H1 (cell line): ENCODE measurements around the gene DEPDC1. TPM values are rescaled to one million over a fixed set of nuclear protein-coding genes. Genes with fewer than 3 reads are reported as not detected.

Experiments used
- CTCF ChIA-PET: fragments of 300-600 bp; sonication (Branson Sonifier 250); formaldehyde crosslinking; loops from one replicate; lab custom pipeline; 2021; ENCODE audit not compliant: partially characterized antibody; lab: Charles Lee
- POLR2A ChIA-PET: fragments of 300-600 bp; sonication (Branson Sonifier 250); formaldehyde crosslinking; loops from one replicate; lab custom pipeline; 2021; ENCODE audit warnings: inconsistent platforms; ENCODE audit not compliant: partially characterized antibody; lab: Charles Lee
- DNase-seq, 2 experiments: peaks; one replicate each; pipeline versions ENCODE4 v3.0.0 to v3.0.0-alpha.2; 2010 to 2022; ENCODE audit warnings: low spot score in 2 of 2, low read depth in 1 of 2, mixed read lengths in 1 of 2
- FAIRE-seq: peaks from 2 replicates; lab custom pipeline; 2011; peaks lifted over from hg19 to GRCh38; lab: Jason Lieb, UNC
- H2AFZ ChIP-seq: 2 replicates; pipeline ENCODE4 v1.8.1; 2012; ENCODE audit warnings: low read length, inconsistent platforms
- H2AK5ac ChIP-seq: 2 replicates; pipeline ENCODE4 v1.6.1; 2013; ENCODE audit warnings: low read depth, low read length
- H2BK120ac ChIP-seq: replicated peaks from 2 replicates; pipeline ENCODE3; 2013; ENCODE audit warnings: low read depth, low read length, inconsistent platforms
- H2BK12ac ChIP-seq: 2 replicates; pipeline ENCODE4 v1.6.1; 2013; ENCODE audit warnings: low read depth, low read length
- H2BK15ac ChIP-seq: 2 replicates; pipeline ENCODE4 v1.6.1; 2013; ENCODE audit warnings: low read length
- H2BK20ac ChIP-seq: 2 replicates; pipeline ENCODE4 v1.6.1; 2013; ENCODE audit warnings: low read length
- H2BK5ac ChIP-seq: 2 replicates; pipeline ENCODE4 v1.6.1; 2013; ENCODE audit warnings: low read depth, low read length
- H3K14ac ChIP-seq: 2 replicates; pipeline ENCODE4 v1.6.1; 2013; ENCODE audit warnings: inconsistent platforms; ENCODE audit not compliant: insufficient read length
- H3K18ac ChIP-seq: 2 replicates; pipeline ENCODE4 v1.6.1; 2013; ENCODE audit warnings: low read length; ENCODE audit errors: extremely low read depth
- H3K23ac ChIP-seq: 2 replicates; pipeline ENCODE4 v1.6.1; 2013; ENCODE audit warnings: inconsistent platforms; ENCODE audit not compliant: insufficient read length
- H3K23me2 ChIP-seq: 2 replicates; pipeline ENCODE4 v1.6.1; 2013; ENCODE audit warnings: low read depth, low read length
- H3K27ac ChIP-seq: 2 replicates; pipeline ENCODE4 v1.6.1; 2011; ENCODE audit warnings: low read depth, low read length, inconsistent platforms
- H3K27me3 ChIP-seq, 4 experiments: replicated peaks in 1 of 4; 1 replicate in 1 of 4; 2 replicates in 3 of 4; pipeline versions ENCODE4 v1.6.1 to v1.8.1; 2011 to 2013; ENCODE audit warnings: low read length in 3 of 4, mild to moderate bottlenecking in 3 of 4, inconsistent platforms in 2 of 4, mixed read lengths in 2 of 4, moderate library complexity in 1 of 4; ENCODE audit not compliant: control insufficient read depth in 3 of 4, insufficient read depth in 3 of 4; ENCODE audit errors: extremely low read depth in 1 of 4
- H3K36me3 ChIP-seq, 4 experiments: 2 replicates each; pipeline versions ENCODE4 v1.6.1 to v1.8.1; 2011 to 2013; ENCODE audit warnings: mild to moderate bottlenecking in 4 of 4, low read length in 3 of 4, moderate library complexity in 2 of 4, control low read depth in 1 of 4, inconsistent platforms in 1 of 4; ENCODE audit not compliant: insufficient read depth in 4 of 4, control insufficient read depth in 2 of 4
- H3K4ac ChIP-seq: replicated peaks from 2 replicates; pipeline ENCODE3; 2013; ENCODE audit warnings: low read length, low read depth, mixed read lengths, inconsistent platforms; ENCODE audit not compliant: insufficient read length
- H3K4me1 ChIP-seq, 4 experiments: replicated peaks in 1 of 4; 1 replicate in 1 of 4; 2 replicates in 3 of 4; pipeline versions ENCODE4 v1.6.1 to v1.8.1; 2011 to 2013; ENCODE audit warnings: low read length in 3 of 4, inconsistent platforms in 2 of 4, mixed read lengths in 1 of 4; ENCODE audit not compliant: insufficient read depth in 4 of 4, control insufficient read depth in 3 of 4
- H3K4me2 ChIP-seq, 2 experiments: 2 replicates each; pipeline versions ENCODE4 v1.6.1 to v1.8.1; 2011 to 2013; ENCODE audit warnings: low read depth in 2 of 2, low read length in 2 of 2, control low read depth in 1 of 2, inconsistent platforms in 1 of 2, mild to moderate bottlenecking in 1 of 2; ENCODE audit not compliant: insufficient read depth in 1 of 2
- H3K4me3 ChIP-seq, 4 experiments: fragments of 200-600, 300-600 bp in 1 of 4; sonication (generic), shearing (Covaris generic), sonication (Bioruptor Twin) in 1 of 4; 2 replicates each; pipeline versions ENCODE4 v1.5.1 to v1.8.1; 2011 to 2016; ENCODE audit warnings: low read length in 4 of 4, low read depth in 3 of 4, control low read depth in 2 of 4, inconsistent platforms in 2 of 4, mild to moderate bottlenecking in 2 of 4, mixed read lengths in 1 of 4, moderate library complexity in 1 of 4; ENCODE audit not compliant: insufficient read depth in 2 of 4; ENCODE audit errors: extremely low read depth in 1 of 4
- H3K56ac ChIP-seq: replicated peaks from 2 replicates; pipeline ENCODE3; 2013; ENCODE audit warnings: low read depth, mild to moderate bottlenecking, mixed read lengths, low read length, inconsistent platforms; ENCODE audit not compliant: insufficient read length
- H3K79me1 ChIP-seq: 2 replicates; pipeline ENCODE4 v1.6.1; 2013; ENCODE audit warnings: low read depth, low read length, control low read depth
- H3K79me2 ChIP-seq, 2 experiments: 2 replicates each; pipeline versions ENCODE4 v1.6.1 to v1.8.1; 2012 to 2013; ENCODE audit warnings: low read length in 2 of 2, mild to moderate bottlenecking in 2 of 2, inconsistent platforms in 1 of 2; ENCODE audit not compliant: insufficient read depth in 2 of 2, control insufficient read depth in 1 of 2
- H3K9ac ChIP-seq, 4 experiments: replicated peaks in 1 of 4; 1 replicate in 1 of 4; 2 replicates in 3 of 4; pipeline versions ENCODE4 v1.6.1 to v1.8.1; 2011 to 2013; ENCODE audit warnings: low read depth in 3 of 4, low read length in 3 of 4, control low read depth in 2 of 4, mild to moderate bottlenecking in 2 of 4, moderate library complexity in 2 of 4, inconsistent platforms in 1 of 4; ENCODE audit errors: extremely low read depth in 1 of 4
- H3K9me3 ChIP-seq, 2 experiments: 2 replicates each; pipeline versions ENCODE4 v1.6.1 to v1.8.1; 2012 to 2013; ENCODE audit warnings: mild to moderate bottlenecking in 2 of 2, moderate library complexity in 2 of 2, control low read depth in 1 of 2, inconsistent platforms in 1 of 2, low read depth in 1 of 2, low read length in 1 of 2, mixed read lengths in 1 of 2; ENCODE audit not compliant: insufficient read depth in 2 of 2
- H4K20me1 ChIP-seq, 2 experiments: replicated peaks in 1 of 2; 2 replicates each; pipeline versions ENCODE3 to v1.8.1; 2011 to 2013; ENCODE audit warnings: inconsistent platforms in 2 of 2, low read length in 2 of 2, mild to moderate bottlenecking in 1 of 2; ENCODE audit not compliant: insufficient read depth in 2 of 2, control insufficient read depth in 1 of 2
- H4K5ac ChIP-seq: 2 replicates; pipeline ENCODE4 v1.6.1; 2013; ENCODE audit warnings: low read length, low read depth, mixed read lengths, inconsistent platforms; ENCODE audit not compliant: insufficient read length
- H4K8ac ChIP-seq: 2 replicates; pipeline ENCODE4 v1.8.0; 2013; ENCODE audit warnings: mild to moderate bottlenecking, moderate library complexity, low read length, inconsistent platforms; ENCODE audit not compliant: insufficient read depth; ENCODE audit errors: extremely low read depth
- H4K91ac ChIP-seq: replicated peaks from 2 replicates; pipeline ENCODE3; 2013; ENCODE audit warnings: low read length, mixed read lengths, inconsistent platforms; ENCODE audit not compliant: insufficient read length
- TEAD4 ChIP-seq: IDR thresholded peaks from 2 replicates; pipeline ENCODE4 v1.6.1; 2012; ENCODE audit warnings: low read depth, low read length, inconsistent platforms, mixed read lengths
- WGBS, 2 experiments: shearing (Covaris generic) in 1 of 2; methylation state at CpG; one replicate each; pipeline versions ENCODE4 v1.1.6 to v1.1.7; 2013 to 2015; ENCODE audit warnings: low lambda C conversion rate in 2 of 2, mixed read lengths in 2 of 2, inconsistent platforms in 1 of 2, low coverage in 1 of 2, missing lambda C conversion rate in 1 of 2; ENCODE audit not compliant: insufficient replicate concordance in 2 of 2, insufficient coverage in 1 of 2, insufficient read length in 1 of 2; ENCODE audit errors: extremely low coverage in 1 of 2, missing lambda C conversion rate in 1 of 2; 5-methylcytosine and 5-hydroxymethylcytosine counted together
- polyA plus RNA-seq, 7 experiments: library from polyadenylated mRNA; depleted of rRNA in 3 of 7; stranded (reverse) in 5 of 7; unstranded in 2 of 7; fragments of >200 nt in 5 of 7; fragments of 200-250 nt in 2 of 7; gene quantifications; 1 replicate in 5 of 7; 2 replicates in 1 of 7; 4 replicates in 1 of 7; pipeline versions ENCODE4 v1.2.1 to v1.2.3, GENCODE V29; 2011 to 2013; ENCODE audit warnings: missing spikeins in 2 of 7, mixed read lengths in 2 of 7
- total RNA-seq: library from RNA; stranded (reverse); fragmentation: NEBNext Ultra II Directional; extraction: Animal tissue kit (Norgen Biotek cat#: 25700); gene quantifications from 2 replicates; pipeline ENCODE4 v1.2.1, GENCODE V29; 2021

The DEPDC1 gene
- total and polyA plus RNA-seq, 2 of the 8 experiments (the other 6 are each of a cell fraction or from before 2014, with no cell fraction given) = 5.5 to 46.5 TPM

GRCh38 chr1:68445709-68446108, 51.2 kb downstream of the DEPDC1 start:
- POLR2A ChIA-PET = no interaction called here
- H2AK5ac ChIP-seq = no peak overlapping the region
- no peaks in the 10 kb centered on the region for H3K23me2 ChIP-seq
- no peak overlapping the region for H4K8ac ChIP-seq
- H4K91ac ChIP-seq = no peak overlapping the region
- H3K4me3 ChIP-seq = no peak overlapping the region
- no peak overlapping the region for H3K18ac ChIP-seq
- DNase-seq (no peak), FAIRE-seq (no peak)
- no peak overlapping the region for H2BK5ac ChIP-seq
- no peak overlapping the region for H4K5ac ChIP-seq
- H2AFZ ChIP-seq = no peak overlapping the region
- H2BK15ac ChIP-seq = no peak overlapping the region
- no peaks in the 10 kb centered on the region for H3K9me3 ChIP-seq
- no peaks in the 10 kb centered on the region for H3K27me3 ChIP-seq
- no peak overlapping the region for H2BK12ac ChIP-seq
- no peak overlapping the region for H3K4ac ChIP-seq
- no peak overlapping the region for H3K23ac ChIP-seq
- no peak overlapping the region for H3K27ac ChIP-seq
- no peaks in the 10 kb centered on the region for H3K79me1 ChIP-seq
- H4K20me1 ChIP-seq = no peaks in the 10 kb centered on the region
- H2BK20ac ChIP-seq = no peak overlapping the region
- no peak overlapping the region for H3K56ac ChIP-seq
- no peaks in the 10 kb centered on the region for H3K4me1 ChIP-seq
- H3K79me2 ChIP-seq = no peaks in the 10 kb centered on the region
- CTCF ChIA-PET = interaction anchor here (0.8 to 4.3 kb wide), 5 partner anchors 22 to 329 kb away, joined by 3 to 19 read pairs (median 6); no protein-coding TSS in a partner anchor
- no peaks in the 10 kb centered on the region for H3K36me3 ChIP-seq
- WGBS, 2 experiments = 84% methylated on average over 6 of the region's 6 CpGs; no CpG with 5 or more reads in 1 of the 2 experiments
- H2BK120ac ChIP-seq = no peak overlapping the region
- no peak overlapping the region for H3K4me2 ChIP-seq
- no peak overlapping the region for H3K14ac ChIP-seq
- no peak overlapping the region for H3K9ac ChIP-seq
- no peak for TF ChIP-seq TEAD4
